ENCODE measurements around the gene THOC3.
"Not testable (repeated sequence)": the region's sequence is repeated elsewhere in the genome, so short reads cannot be mapped to it uniquely, and the experiment has no call there.

Gene THOC3

GRCh38 chr5:175938489-175938888, 29.6 kb downstream of the THOC3 start:
- DNase-seq (ENCODE audit: low read depth): not testable (repeated sequence)

DNA sequence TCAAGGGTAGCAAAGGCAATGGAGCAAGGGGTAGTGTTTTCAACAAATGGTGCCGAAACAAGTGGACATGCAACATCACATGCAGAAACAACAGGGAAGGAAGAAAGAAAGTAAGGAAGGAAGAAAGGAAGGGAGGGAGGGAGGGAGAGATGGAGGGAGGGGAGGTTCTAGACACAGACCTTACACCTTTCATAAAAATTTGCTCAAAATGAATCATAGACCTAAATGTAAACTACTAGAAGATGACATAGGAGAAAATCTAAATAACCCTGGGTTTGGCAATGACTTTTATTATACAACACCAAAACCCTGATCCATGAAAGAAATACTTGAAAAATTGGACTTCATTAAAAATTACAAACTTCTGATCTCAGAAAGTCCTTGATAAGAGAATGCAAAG, 39.4 kb downstream of the THOC3 start:
- not testable (repeated sequence) for DNase-seq (ENCODE audit: low read depth)

- DNase-seq (ENCODE audit: low read depth): not testable (repeated sequence)
These were observed 43.0 kb downstream of the THOC3 start for GRCh38 chr5:175925106-175925505.

- no peak for DNase-seq (ENCODE audit: low read depth)
These were observed 45.8 kb downstream of the THOC3 start for GRCh38 chr5:175922192-175922885.

- DNase-seq (ENCODE audit: low read depth): no peak
These were observed 46.9 kb downstream of the THOC3 start for GRCh38 chr5:175921061-175921730.

- no peak for DNase-seq (ENCODE audit: low read depth)
These were observed 47.8 kb downstream of the THOC3 start for GRCh38 chr5:175920231-175920811.

- not testable (repeated sequence) for DNase-seq (ENCODE audit: low read depth)
These were observed 52.8 kb downstream of the THOC3 start for GRCh38 chr5:175915066-175916037.

DNA sequence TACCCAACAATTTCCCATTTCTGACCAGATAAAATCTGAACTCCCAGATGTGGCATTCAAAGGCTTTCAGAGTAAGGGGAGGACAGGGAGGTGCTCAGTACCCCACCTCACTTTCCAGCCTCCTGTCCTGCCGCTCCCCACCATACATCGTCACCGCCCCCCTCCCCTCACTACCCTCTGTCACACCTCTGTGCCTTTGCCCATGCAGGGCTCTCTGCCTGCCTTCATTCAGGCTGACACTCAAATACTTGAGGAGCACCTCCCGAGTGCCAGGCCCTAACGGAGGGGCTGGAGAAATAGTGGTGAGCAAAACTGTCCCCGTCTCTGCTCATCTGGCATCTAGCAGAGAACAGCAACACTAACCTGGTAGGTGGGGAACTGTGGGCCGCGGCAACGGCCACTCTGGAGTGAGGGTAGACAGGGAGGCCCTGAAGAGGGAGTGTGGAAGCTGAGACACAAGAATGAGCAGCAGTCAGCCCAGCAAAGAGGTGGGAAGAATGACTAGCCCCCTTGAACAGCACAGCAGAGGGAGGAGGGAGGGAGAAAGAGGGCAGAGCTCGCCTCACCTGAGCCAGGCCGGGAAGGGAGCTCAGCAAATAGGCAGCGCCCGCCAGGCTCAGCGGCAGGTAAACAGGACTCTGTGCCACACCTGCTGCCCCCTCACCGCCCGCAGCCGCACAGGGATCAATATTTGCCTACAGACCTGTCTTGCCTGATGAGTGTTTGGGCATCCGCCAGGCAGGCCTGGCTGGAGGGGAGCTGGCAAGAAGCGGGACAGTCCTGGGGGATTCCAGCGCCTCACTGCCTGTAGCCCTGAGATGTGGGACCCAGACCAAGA, 54.1 kb downstream of the THOC3 start:
- not testable (repeated sequence) for DNase-seq (ENCODE audit: low read depth)

- DNase-seq (ENCODE audit: low read depth): not testable (repeated sequence)
These were observed 58.0 kb downstream of the THOC3 start for GRCh38 chr5:175910072-175910471.

Measured in stimulated activated CD8-positive, alpha-beta memory T cell treated with anti-CD3 and anti-CD28 coated beads, Interleukin-12 subunit alpha, Interleukin-12 subunit beta, amount 100 ng/mL, for 4 hours (primary cell).